Lung microvascular endothelial cell (primary cell): ENCODE data around the gene DGUOK. TPM values are rescaled to one million over a fixed set of nuclear protein-coding genes. Genes with fewer than 3 reads are reported as not detected.
"Not testable (repeated sequence)": the region's sequence is repeated elsewhere in the genome, so short reads cannot be mapped to it uniquely, and the experiment has no call there.

Experiments
- DNase-seq, 2 donors: peaks; one replicate each; pipeline versions ENCODE4 v3.0.0 to v3.0.0-alpha.2; 2010; ENCODE audit warnings: low read depth in 2 of 2
- total RNA-seq: library from RNA; depleted of rRNA; stranded (reverse); fragments of >200 nt; gene quantifications from 2 replicates; pipeline ENCODE4 v1.2.1, GENCODE V29; 2014

The DGUOK gene
- total RNA-seq, 1 donor from 2014 or later = 33.7 TPM

- no peak for DNase-seq
Observed at GRCh38 chr2:73899801-73900336, 26.8 kb upstream of the DGUOK start.

GRCh38 chr2:73901143-73901542 lies 25.5 kb upstream of the DGUOK start:
- DNase-seq = no peak

- no peak for DNase-seq
Observed at GRCh38 chr2:73902284-73902683, 24.4 kb upstream of the DGUOK start.

GRCh38 chr2:73903313-73903712 lies 23.4 kb upstream of the DGUOK start:
- DNase-seq = no peak

GRCh38 chr2:73903949-73904613 lies 22.6 kb upstream of the DGUOK start:
- not testable (repeated sequence) for DNase-seq

GRCh38 chr2:73904952-73905351 lies 21.7 kb upstream of the DGUOK start:
- no peak for DNase-seq

- DNase-seq = no peak
Observed at GRCh38 chr2:73906847-73907505, 19.7 kb upstream of the DGUOK start.

GRCh38 chr2:73907840-73908452 lies 18.7 kb upstream of the DGUOK start:
- DNase-seq = peak; percentile 19

GRCh38 chr2:73908689-73909652 lies 17.7 kb upstream of the DGUOK start:
- DNase-seq = no peak

GRCh38 chr2:73910873-73911547 lies 15.7 kb upstream of the DGUOK start:
- no peak for DNase-seq

- DNase-seq = no peak
Observed at GRCh38 chr2:73911548-73912208, 15.0 kb upstream of the DGUOK start.

- no peak for DNase-seq
Observed at GRCh38 chr2:73913414-73914054, 13.1 kb upstream of the DGUOK start.

- no peak for DNase-seq
Observed at GRCh38 chr2:73914667-73915066, 12.0 kb upstream of the DGUOK start.

GRCh38 chr2:73915437-73915993 lies 11.2 kb upstream of the DGUOK start:
- DNase-seq = no peak

- no peak for DNase-seq
Observed at GRCh38 chr2:73916666-73917065, 10.0 kb upstream of the DGUOK start.

GRCh38 chr2:73917296-73917695 lies 9.4 kb upstream of the DGUOK start:
- DNase-seq = no peak

GRCh38 chr2:73917696-73918207 lies 8.9 kb upstream of the DGUOK start:
- DNase-seq = no peak

GRCh38 chr2:73918856-73919255 lies 7.8 kb upstream of the DGUOK start:
- no peak for DNase-seq

- no peak for DNase-seq
Observed at GRCh38 chr2:73919596-73920228, 7.0 kb upstream of the DGUOK start.
